ENCODE data around the gene MAP4K5. TPM values are rescaled to one million over a fixed set of nuclear protein-coding genes. Genes with fewer than 3 reads are reported as not detected.

The MAP4K5 gene
- total RNA-seq, 1 donor from 2014 or later: 73.0 TPM

DNA sequence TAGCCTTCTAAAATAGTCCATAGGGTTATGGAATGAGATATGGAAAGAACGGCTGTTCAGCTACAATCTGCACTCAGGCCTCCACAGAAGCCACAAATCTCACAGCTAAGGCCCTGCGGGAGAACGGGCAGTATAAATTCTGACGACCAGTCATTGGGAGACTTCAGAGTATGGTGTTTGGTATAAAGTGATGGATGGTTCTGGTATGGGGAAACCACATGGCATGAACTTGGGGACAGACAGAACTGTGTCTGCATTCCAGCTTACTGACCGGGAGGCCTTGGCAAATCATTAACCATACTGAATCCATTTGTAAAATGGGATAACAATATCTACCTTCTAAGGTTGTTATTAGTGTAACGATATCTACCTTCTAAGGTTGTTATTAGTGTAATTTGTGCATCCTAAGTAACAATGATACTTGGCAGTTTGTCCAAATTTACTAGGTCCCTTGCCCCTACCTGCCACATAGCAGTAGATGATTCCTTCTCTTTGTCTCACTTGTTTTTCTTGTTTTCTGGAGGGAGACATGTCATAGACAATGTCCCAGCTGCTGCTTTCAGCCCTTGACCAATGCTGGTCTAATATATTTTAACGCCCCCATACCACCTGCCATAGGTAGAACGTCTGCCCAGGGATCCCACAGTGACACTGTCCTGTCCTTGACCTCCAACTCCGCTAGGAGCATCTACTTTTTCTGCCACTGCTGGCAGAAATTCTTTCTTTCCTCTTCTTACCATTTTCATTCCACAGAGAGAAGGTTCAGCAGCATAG, 142.5 kb downstream of the MAP4K5 start:
- Mint-ChIP-seq H3K27me3 (peaks cover 30% of the 10 kb centered on the region), H3K4me1 (ENCODE audit: low read depth) (peaks cover 12% of the 10 kb centered on the region), H3K27ac (peak overlapping the region; percentile 51), H3K9me3 (ENCODE audit: low read depth) (no peaks in the 10 kb centered on the region), H3K36me3 (ENCODE audit: insufficient read depth) (no peaks in the 10 kb centered on the region), H3K4me3 (ENCODE audit: low read depth) (no peak overlapping the region)
- no peak for DNase-seq (ENCODE audit: low spot score, unreplicated experiment)
- TF ChIP-seq, protein P1, sequence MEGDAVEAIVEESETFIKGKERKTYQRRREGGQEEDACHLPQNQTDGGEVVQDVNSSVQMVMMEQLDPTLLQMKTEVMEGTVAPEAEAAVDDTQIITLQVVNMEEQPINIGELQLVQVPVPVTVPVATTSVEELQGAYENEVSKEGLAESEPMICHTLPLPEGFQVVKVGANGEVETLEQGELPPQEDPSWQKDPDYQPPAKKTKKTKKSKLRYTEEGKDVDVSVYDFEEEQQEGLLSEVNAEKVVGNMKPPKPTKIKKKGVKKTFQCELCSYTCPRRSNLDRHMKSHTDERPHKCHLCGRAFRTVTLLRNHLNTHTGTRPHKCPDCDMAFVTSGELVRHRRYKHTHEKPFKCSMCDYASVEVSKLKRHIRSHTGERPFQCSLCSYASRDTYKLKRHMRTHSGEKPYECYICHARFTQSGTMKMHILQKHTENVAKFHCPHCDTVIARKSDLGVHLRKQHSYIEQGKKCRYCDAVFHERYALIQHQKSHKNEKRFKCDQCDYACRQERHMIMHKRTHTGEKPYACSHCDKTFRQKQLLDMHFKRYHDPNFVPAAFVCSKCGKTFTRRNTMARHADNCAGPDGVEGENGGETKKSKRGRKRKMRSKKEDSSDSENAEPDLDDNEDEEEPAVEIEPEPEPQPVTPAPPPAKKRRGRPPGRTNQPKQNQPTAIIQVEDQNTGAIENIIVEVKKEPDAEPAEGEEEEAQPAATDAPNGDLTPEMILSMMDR (IDR thresholded peaks at IDR 0.05; ENCODE audit: unreplicated experiment): no peak

DNA sequence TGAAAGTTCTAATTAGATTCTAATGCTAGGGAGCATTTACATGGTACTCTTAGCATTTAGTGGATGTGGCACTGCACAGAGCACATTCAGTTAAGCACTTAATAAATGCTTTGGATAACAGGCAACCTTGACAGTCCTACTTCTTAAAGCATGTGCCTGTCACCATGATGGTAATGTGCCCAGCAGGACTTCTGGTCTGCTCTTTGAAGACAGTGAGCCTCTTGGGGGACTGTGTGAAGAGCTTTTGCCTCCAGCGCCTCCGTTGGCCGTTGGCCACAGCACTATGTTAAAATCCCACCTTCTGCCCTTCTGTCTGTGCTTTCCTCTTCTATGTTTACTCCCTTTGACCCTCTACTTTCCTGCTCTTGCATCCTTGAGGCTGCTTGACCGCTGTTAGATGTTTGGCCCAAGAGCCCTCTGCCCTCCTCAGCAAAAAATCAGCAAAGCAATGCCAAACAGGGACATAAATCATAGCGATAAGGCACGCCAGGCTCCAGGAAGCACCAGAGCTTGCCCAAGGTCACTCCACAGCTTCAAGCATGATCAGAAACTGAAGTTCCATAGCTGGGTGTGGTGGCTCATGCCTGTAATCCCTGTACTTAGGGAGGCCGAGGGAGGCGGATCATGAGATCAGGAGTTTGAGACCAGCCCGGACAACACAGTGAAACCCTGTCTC, 144.0 kb downstream of the MAP4K5 start:
- no peaks in the 10 kb centered on the region for H3K36me3 Mint-ChIP-seq (ENCODE audit: insufficient read depth)
- no peaks in the 10 kb centered on the region for H3K9me3 Mint-ChIP-seq (ENCODE audit: low read depth)
- no peak for DNase-seq (ENCODE audit: low spot score, unreplicated experiment)
- TF ChIP-seq, protein P1 (IDR thresholded peaks at IDR 0.05; ENCODE audit: unreplicated experiment): no peak
- H3K4me3 Mint-ChIP-seq (ENCODE audit: low read depth): no peak overlapping the region
- H3K4me1 Mint-ChIP-seq (ENCODE audit: low read depth): peaks cover 18% of the 10 kb centered on the region
- H3K27ac Mint-ChIP-seq: no peak overlapping the region
- peaks cover 20% of the 10 kb centered on the region for H3K27me3 Mint-ChIP-seq

DNA sequence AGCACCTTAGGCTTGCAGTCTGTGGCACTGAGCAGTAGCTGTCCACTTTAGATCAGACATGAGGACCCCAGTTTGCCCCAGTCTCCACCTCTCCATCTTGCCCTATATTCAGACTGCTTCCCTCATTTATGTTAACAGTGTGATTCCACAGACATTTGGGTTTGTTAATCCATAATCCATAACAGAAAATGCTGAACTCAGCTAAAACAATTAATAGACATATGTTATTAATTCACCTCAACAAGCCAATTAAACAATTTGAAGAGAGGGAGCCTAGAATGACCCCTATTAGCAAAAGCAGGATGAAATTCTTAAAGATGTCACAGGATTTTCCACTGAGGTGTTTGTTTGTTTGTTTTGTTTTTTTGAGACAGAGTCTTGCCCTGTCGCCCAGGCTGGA, 144.8 kb downstream of the MAP4K5 start:
- no peaks in the 10 kb centered on the region for H3K9me3 Mint-ChIP-seq (ENCODE audit: low read depth)
- H3K4me3 Mint-ChIP-seq (ENCODE audit: low read depth): no peak overlapping the region
- no peaks in the 10 kb centered on the region for H3K36me3 Mint-ChIP-seq (ENCODE audit: insufficient read depth)
- H3K27ac Mint-ChIP-seq: no peak overlapping the region
- H3K4me1 Mint-ChIP-seq (ENCODE audit: low read depth): peaks cover 19% of the 10 kb centered on the region
- TF ChIP-seq, protein P1 (IDR thresholded peaks at IDR 0.05; ENCODE audit: unreplicated experiment): no peak
- DNase-seq (ENCODE audit: low spot score, unreplicated experiment): no peak
- H3K27me3 Mint-ChIP-seq: peaks cover 14% of the 10 kb centered on the region

DNA sequence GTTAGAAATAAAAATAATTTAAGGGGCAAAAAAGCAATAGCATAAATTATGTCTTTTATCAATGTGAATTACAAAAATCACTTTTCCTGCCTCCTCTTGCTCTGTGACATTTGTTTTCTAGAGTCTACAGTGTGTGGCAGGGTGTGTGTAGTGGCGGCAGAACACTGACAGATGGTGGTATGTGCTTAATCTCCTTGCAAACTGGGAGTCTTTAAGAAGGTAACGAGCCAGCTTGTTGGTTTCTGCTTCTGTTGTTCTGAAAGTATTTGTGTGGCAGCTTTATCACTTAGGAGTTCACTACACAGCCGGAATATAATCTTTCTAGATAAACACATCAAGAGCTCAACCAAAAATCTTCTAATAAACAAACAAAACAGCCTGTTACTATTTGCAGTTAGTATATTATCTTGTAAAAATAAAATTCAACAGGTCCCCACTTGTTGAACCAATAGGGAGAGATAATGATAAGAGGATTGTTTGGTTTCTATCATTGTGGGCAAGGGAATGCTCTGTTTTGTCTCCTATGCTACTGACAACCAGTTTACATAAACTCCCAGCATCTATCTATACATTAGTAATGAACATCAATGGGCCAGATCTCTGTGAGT, 148.6 kb downstream of the MAP4K5 start:
- H3K4me1 Mint-ChIP-seq (ENCODE audit: low read depth): peaks cover 16% of the 10 kb centered on the region
- peak overlapping the region; percentile 35 for H3K27ac Mint-ChIP-seq
- no peaks in the 10 kb centered on the region for H3K9me3 Mint-ChIP-seq (ENCODE audit: low read depth)
- H3K4me3 Mint-ChIP-seq (ENCODE audit: low read depth): no peak overlapping the region
- no peak for DNase-seq (ENCODE audit: low spot score, unreplicated experiment)
- H3K36me3 Mint-ChIP-seq (ENCODE audit: insufficient read depth): no peaks in the 10 kb centered on the region
- H3K27me3 Mint-ChIP-seq: peaks cover 8% of the 10 kb centered on the region
- TF ChIP-seq, protein P1 (IDR thresholded peaks at IDR 0.05; ENCODE audit: unreplicated experiment): no peak

DNA sequence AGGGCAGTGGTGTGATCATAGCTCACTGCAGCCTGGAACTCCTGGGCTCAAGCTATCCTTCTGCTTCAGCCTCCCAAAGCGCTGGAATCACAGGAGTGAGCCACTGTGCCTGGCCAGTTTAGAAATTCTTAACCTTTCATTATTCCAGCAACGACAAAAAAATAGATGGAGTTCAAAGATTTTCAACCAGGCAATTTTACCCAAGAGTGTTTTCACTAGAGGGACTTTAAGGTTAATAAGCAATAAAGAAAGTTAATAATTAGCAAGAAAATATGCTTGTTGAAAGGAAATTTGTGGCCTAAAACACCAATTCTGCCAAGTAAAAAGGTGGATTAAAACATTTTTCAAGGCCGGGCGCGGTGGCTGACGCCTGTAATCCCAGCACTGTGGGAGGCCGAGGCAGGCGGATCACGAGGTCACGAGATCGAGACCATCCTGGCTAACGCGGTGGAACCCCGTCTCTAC, 150.5 kb downstream of the MAP4K5 start:
- Mint-ChIP-seq H3K4me3 (ENCODE audit: low read depth) (no peak overlapping the region), H3K4me1 (ENCODE audit: low read depth) (peaks cover 20% of the 10 kb centered on the region), H3K27me3 (peaks cover 3% of the 10 kb centered on the region), H3K9me3 (ENCODE audit: low read depth) (no peaks in the 10 kb centered on the region), H3K27ac (peak overlapping the region; percentile 64), H3K36me3 (ENCODE audit: insufficient read depth) (no peaks in the 10 kb centered on the region)
- TF ChIP-seq, protein P1 (IDR thresholded peaks at IDR 0.05; ENCODE audit: unreplicated experiment): no peak
- no peak for DNase-seq (ENCODE audit: low spot score, unreplicated experiment)
